GM19372 (cell line): ENCODE measurements around the gene ACOT7.
"Not testable (repeated sequence)": the region's sequence is repeated elsewhere in the genome, so short reads cannot be mapped to it uniquely, and the experiment has no call there.

Experiments
- ATAC-seq: cut with Tn5 transposase; IDR thresholded peaks from one replicate; pipeline ENCODE4 v1.9.1; 2021; ENCODE audit warnings: mild to moderate bottlenecking, low read depth, moderate library complexity; ENCODE audit not compliant: unreplicated experiment

ACOT7 gene

GRCh38 chr1:6401673-6402072 lies 8.1 kb upstream of the ACOT7 start:
- no peak for ATAC-seq

- no peak for ATAC-seq
These were observed 5.7 kb upstream of the ACOT7 start for GRCh38 chr1:6399294-6399693.

- ATAC-seq: no peak
These were observed 4.4 kb upstream of the ACOT7 start for GRCh38 chr1:6397844-6398441.

- no peak for ATAC-seq
These were observed 3.4 kb upstream of the ACOT7 start for GRCh38 chr1:6396998-6397397.

- not testable (repeated sequence) for ATAC-seq
These were observed 2.2 kb upstream of the ACOT7 start for GRCh38 chr1:6395781-6396244.

- not testable (repeated sequence) for ATAC-seq
These were observed 1.6 kb upstream of the ACOT7 start for GRCh38 chr1:6395130-6395529.

- peak; percentile 24 for ATAC-seq
These were observed 663 bp downstream of the ACOT7 start for GRCh38 chr1:6392809-6393399.

- ATAC-seq: no peak
These were observed 1.4 kb downstream of the ACOT7 start for GRCh38 chr1:6391951-6392808.

- no peak for ATAC-seq
These were observed 3.6 kb downstream of the ACOT7 start for GRCh38 chr1:6389971-6390370.

GRCh38 chr1:6386371-6386949 lies 7.1 kb downstream of the ACOT7 start:
- ATAC-seq: no peak

- no peak for ATAC-seq
These were observed 7.9 kb downstream of the ACOT7 start for GRCh38 chr1:6385488-6386191.

GRCh38 chr1:6384962-6385361 lies 8.6 kb downstream of the ACOT7 start:
- no peak for ATAC-seq

- ATAC-seq: no peak
These were observed 9.4 kb downstream of the ACOT7 start for GRCh38 chr1:6384135-6384534.

- no peak for ATAC-seq
These were observed 13.5 kb downstream of the ACOT7 start for GRCh38 chr1:6380037-6380436.

GRCh38 chr1:6378096-6378746 lies 15.3 kb downstream of the ACOT7 start:
- ATAC-seq: no peak

- no peak for ATAC-seq
These were observed 19.4 kb downstream of the ACOT7 start for GRCh38 chr1:6373961-6374720.

GRCh38 chr1:6372236-6372635 lies 21.3 kb downstream of the ACOT7 start:
- not testable (repeated sequence) for ATAC-seq

- no peak for ATAC-seq
These were observed 23.6 kb downstream of the ACOT7 start for GRCh38 chr1:6370006-6370405.

GRCh38 chr1:6367381-6368012 lies 26.1 kb downstream of the ACOT7 start:
- no peak for ATAC-seq
